Panc1 (cell line): ENCODE results near the gene ABCC1. TPM values are rescaled to one million over a fixed set of nuclear protein-coding genes. Genes with fewer than 3 reads are reported as not detected.
"Not testable (repeated sequence)": the region's sequence is repeated elsewhere in the genome, so short reads cannot be mapped to it uniquely, and the experiment has no call there.

Source experiments
- ATAC-seq: fragments of 200-7000 bp; cut with Tn5 transposase; 2 replicates; pipeline ENCODE4 v1.9.1; 2020; ENCODE audit warnings: mild to moderate bottlenecking, moderate library complexity
- BruUV-seq: library from RNA; stranded (reverse); fragments of 400-500 nt; replicated peaks from 2 replicates; lab custom pipeline; 2021; lab: Mats Ljungman, UMichigan
- CTCF ChIA-PET: fragments of 300-600 bp; sonication (Branson Sonifier 250); formaldehyde crosslinking; loops from one replicate; lab custom pipeline; 2022; ENCODE audit warnings: antibody characterized with exemption; lab: Charles Lee
- POLR2A ChIA-PET: fragments of 300-600 bp; sonication (Branson Sonifier 250); formaldehyde crosslinking; loops from one replicate; lab custom pipeline; 2022; ENCODE audit warnings: antibody characterized with exemption; lab: Charles Lee
- DNase-seq: peaks from one replicate; pipeline ENCODE4 v3.0.0-alpha.2; 2010; ENCODE audit warnings: low read depth, low spot score
- H3K27ac ChIP-seq: 2 replicates; pipeline ENCODE4 v1.5.1; 2011; ENCODE audit warnings: mild to moderate bottlenecking, low read length, inconsistent platforms
- H3K27me3 ChIP-seq: fragments of 200-500 bp; sonication (Bioruptor generic); 2 replicates; pipeline ENCODE4 v1.6.0; 2014; ENCODE audit warnings: low read length, inconsistent platforms; ENCODE audit not compliant: control insufficient read depth, insufficient read depth
- H3K36me3 ChIP-seq: fragments of 200-500 bp; sonication (Bioruptor generic); 2 replicates; pipeline ENCODE4 v1.5.1; 2014; ENCODE audit warnings: inconsistent platforms, mild to moderate bottlenecking, low read length, moderate library complexity; ENCODE audit not compliant: control insufficient read depth, insufficient read depth
- H3K4me1 ChIP-seq: 2 replicates; pipeline ENCODE4 v1.5.1; 2011; ENCODE audit warnings: inconsistent platforms, mild to moderate bottlenecking, low read length, moderate library complexity; ENCODE audit not compliant: control insufficient read depth, insufficient read depth
- H3K4me3 ChIP-seq, 2 experiments: 2 replicates each; pipeline ENCODE4 v1.5.1; 2011 to 2012; ENCODE audit warnings: low read depth in 2 of 2, low read length in 2 of 2, mild to moderate bottlenecking in 2 of 2, inconsistent platforms in 1 of 2, moderate library complexity in 1 of 2
- H3K9me3 ChIP-seq: fragments of 200-500 bp; sonication (Bioruptor generic); 2 replicates; pipeline ENCODE4 v1.5.1; 2014; ENCODE audit warnings: low read depth, mild to moderate bottlenecking, inconsistent platforms, low read length, moderate library complexity; ENCODE audit not compliant: control insufficient read depth, insufficient read depth
- POLR2AphosphoS5 ChIP-seq: IDR thresholded peaks from 2 replicates; pipeline ENCODE4 v1.6.1; 2012; ENCODE audit warnings: mild to moderate bottlenecking, low read depth, low read length, moderate library complexity
- SIN3A ChIP-seq: IDR thresholded peaks from 2 replicates; pipeline ENCODE4 v1.6.1; 2012; ENCODE audit warnings: low read depth, mild to moderate bottlenecking, low read length, moderate library complexity, borderline replicate concordance; ENCODE audit not compliant: insufficient read depth
- TCF7L2 ChIP-seq: IDR thresholded peaks from 2 replicates; pipeline ENCODE4 v1.6.1; 2011; ENCODE audit warnings: mild to moderate bottlenecking, low read depth, low read length, inconsistent platforms
- in situ Hi-C: cut with HindIII; loops from 2 replicates; pipeline ENCODE4 v1.10.0; 2016; ENCODE audit warnings: low sequenced_read_pairs, low pct_unique_long_range_greater_than_20kb
- intact Hi-C: fragments of 100-400 bp; cut with micrococcal nuclease; formaldehyde crosslinking; loops from one replicate; pipeline ENCODE4 v1.10.0; 2022; ENCODE audit not compliant: unreplicated experiment
- total RNA-seq: library from RNA; stranded (reverse); gene quantifications from one replicate; pipeline ENCODE4 v1.2.1, GENCODE V29; 2021; ENCODE audit not compliant: unreplicated experiment
- TF ChIP-seq, protein P1 (sequence below): fragments of 450-650 bp; IDR thresholded peaks from 2 replicates; pipeline ENCODE4 v1.5.1; 2017; ENCODE audit warnings: mild to moderate bottlenecking
- TF ChIP-seq, protein P2 (sequence below), 2 experiments: IDR thresholded peaks; 2 replicates each; pipeline ENCODE4 v1.6.1; 2011 to 2012; ENCODE audit warnings: low read depth in 2 of 2, control low read depth in 1 of 2, low read length in 1 of 2, mild to moderate bottlenecking in 1 of 2, moderate library complexity in 1 of 2; ENCODE audit not compliant: insufficient read depth in 1 of 2

ABCC1 gene
- total RNA-seq, 1 experiment from 2014 or later = 296 TPM

GRCh38 chr16:15915555-15916081 is 33.8 kb upstream of the ABCC1 start:
- H3K27ac ChIP-seq = no peak overlapping the region
- H3K4me1 ChIP-seq = no peaks in the 10 kb centered on the region
- no peak for DNase-seq
- BruUV-seq = no TSS peak
- TF ChIP-seq, protein P1, sequence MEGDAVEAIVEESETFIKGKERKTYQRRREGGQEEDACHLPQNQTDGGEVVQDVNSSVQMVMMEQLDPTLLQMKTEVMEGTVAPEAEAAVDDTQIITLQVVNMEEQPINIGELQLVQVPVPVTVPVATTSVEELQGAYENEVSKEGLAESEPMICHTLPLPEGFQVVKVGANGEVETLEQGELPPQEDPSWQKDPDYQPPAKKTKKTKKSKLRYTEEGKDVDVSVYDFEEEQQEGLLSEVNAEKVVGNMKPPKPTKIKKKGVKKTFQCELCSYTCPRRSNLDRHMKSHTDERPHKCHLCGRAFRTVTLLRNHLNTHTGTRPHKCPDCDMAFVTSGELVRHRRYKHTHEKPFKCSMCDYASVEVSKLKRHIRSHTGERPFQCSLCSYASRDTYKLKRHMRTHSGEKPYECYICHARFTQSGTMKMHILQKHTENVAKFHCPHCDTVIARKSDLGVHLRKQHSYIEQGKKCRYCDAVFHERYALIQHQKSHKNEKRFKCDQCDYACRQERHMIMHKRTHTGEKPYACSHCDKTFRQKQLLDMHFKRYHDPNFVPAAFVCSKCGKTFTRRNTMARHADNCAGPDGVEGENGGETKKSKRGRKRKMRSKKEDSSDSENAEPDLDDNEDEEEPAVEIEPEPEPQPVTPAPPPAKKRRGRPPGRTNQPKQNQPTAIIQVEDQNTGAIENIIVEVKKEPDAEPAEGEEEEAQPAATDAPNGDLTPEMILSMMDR = no peak
- TF ChIP-seq SIN3A = no peak
- no peak for TF ChIP-seq TCF7L2
- no peak for TF ChIP-seq POLR2AphosphoS5
- TF ChIP-seq, protein P2, sequence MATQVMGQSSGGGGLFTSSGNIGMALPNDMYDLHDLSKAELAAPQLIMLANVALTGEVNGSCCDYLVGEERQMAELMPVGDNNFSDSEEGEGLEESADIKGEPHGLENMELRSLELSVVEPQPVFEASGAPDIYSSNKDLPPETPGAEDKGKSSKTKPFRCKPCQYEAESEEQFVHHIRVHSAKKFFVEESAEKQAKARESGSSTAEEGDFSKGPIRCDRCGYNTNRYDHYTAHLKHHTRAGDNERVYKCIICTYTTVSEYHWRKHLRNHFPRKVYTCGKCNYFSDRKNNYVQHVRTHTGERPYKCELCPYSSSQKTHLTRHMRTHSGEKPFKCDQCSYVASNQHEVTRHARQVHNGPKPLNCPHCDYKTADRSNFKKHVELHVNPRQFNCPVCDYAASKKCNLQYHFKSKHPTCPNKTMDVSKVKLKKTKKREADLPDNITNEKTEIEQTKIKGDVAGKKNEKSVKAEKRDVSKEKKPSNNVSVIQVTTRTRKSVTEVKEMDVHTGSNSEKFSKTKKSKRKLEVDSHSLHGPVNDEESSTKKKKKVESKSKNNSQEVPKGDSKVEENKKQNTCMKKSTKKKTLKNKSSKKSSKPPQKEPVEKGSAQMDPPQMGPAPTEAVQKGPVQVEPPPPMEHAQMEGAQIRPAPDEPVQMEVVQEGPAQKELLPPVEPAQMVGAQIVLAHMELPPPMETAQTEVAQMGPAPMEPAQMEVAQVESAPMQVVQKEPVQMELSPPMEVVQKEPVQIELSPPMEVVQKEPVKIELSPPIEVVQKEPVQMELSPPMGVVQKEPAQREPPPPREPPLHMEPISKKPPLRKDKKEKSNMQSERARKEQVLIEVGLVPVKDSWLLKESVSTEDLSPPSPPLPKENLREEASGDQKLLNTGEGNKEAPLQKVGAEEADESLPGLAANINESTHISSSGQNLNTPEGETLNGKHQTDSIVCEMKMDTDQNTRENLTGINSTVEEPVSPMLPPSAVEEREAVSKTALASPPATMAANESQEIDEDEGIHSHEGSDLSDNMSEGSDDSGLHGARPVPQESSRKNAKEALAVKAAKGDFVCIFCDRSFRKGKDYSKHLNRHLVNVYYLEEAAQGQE (IDR thresholded peaks at IDR 0.05; ENCODE audit: insufficient read depth in 1 of 2, low read depth in 2 of 2, low read length in 1 of 2) = no peak
- POLR2A ChIA-PET = no interaction called here
- H3K27me3 ChIP-seq = no peaks in the 10 kb centered on the region
- CTCF ChIA-PET = no interaction called here
- H3K4me3 ChIP-seq = no peak overlapping the region
- no peak for ATAC-seq
- intact Hi-C loops (no loop called here), in situ Hi-C loops (no loop called here)
- no peaks in the 10 kb centered on the region for H3K36me3 ChIP-seq
- H3K9me3 ChIP-seq = no peaks in the 10 kb centered on the region

DNA sequence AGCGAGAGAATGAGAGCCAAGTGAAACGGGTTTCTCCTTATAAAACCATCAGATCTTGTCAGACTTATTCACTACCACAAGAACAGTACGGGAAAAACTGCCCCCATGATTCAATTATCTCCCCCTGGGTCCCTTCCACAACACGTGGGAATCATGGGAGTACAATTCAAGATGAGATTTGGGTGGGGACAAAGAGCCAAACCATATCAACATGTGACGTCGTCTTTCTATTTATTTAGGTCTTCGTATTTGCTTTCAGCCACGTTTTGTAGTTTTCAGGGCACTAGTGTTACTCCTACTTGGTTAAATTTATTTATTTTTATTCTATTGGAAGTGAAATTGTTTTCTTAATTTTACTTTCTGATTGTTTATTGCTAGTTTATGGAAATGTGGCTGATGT is 33.1 kb upstream of the ABCC1 start:
- in situ Hi-C loops = no loop called here
- no peak for DNase-seq
- TF ChIP-seq POLR2AphosphoS5 (no peak), SIN3A (no peak), TCF7L2 (no peak)
- TF ChIP-seq, protein P1 = no peak
- TF ChIP-seq, protein P2 (IDR thresholded peaks at IDR 0.05; ENCODE audit: insufficient read depth in 1 of 2, low read depth in 2 of 2, low read length in 1 of 2) = no peak
- Histone ChIP-seq H3K4me3 (no peak overlapping the region), H3K4me1 (no peaks in the 10 kb centered on the region), H3K9me3 (no peaks in the 10 kb centered on the region), H3K27me3 (no peaks in the 10 kb centered on the region), H3K36me3 (no peaks in the 10 kb centered on the region), H3K27ac (no peak overlapping the region)
- ChIA-PET POLR2A (no interaction called here), CTCF (no interaction called here)
- intact Hi-C loops = no loop called here
- ATAC-seq = no peak
- no TSS peak for BruUV-seq

- DNase-seq, BruUV-seq, H3K4me3 ChIP-seq, POLR2A ChIA-PET, H3K9me3 ChIP-seq, H3K27me3 ChIP-seq, H3K4me1 ChIP-seq, intact Hi-C loops, H3K27ac ChIP-seq, in situ Hi-C loops, CTCF ChIA-PET, ATAC-seq, H3K36me3 ChIP-seq: not testable (repeated sequence)
Measured at GRCh38 chr16:15918314-15918713, 31.1 kb upstream of the ABCC1 start.
